Tibial artery (tissue), 4 donors: ENCODE results near the gene CRABP2.

Experiments
- DNase-seq, 2 donors: peaks; one replicate each; pipeline ENCODE4 v3.0.0-alpha.2; 2019
- H3K27ac ChIP-seq, 2 donors: fragments of 200-600 bp; sonication (generic) in 1 of 2; 1 replicate in 1 of 2; 2 replicates in 1 of 2; pipeline ENCODE4 v1.5.1; 2018 to 2019; ENCODE audit warnings: mild to moderate bottlenecking in 1 of 2
- H3K27me3 ChIP-seq, 2 donors: fragments of 200-600 bp; sonication (generic) in 1 of 2; one replicate each; pipeline versions ENCODE4 v1.5.1 to v1.6.0; 2016 to 2019
- H3K36me3 ChIP-seq, 3 donors: fragments of 200-600 bp; sonication (generic) in 2 of 3; one replicate each; pipeline ENCODE4 v1.5.1; 2016 to 2019; ENCODE audit warnings: mild to moderate bottlenecking in 2 of 3
- H3K4me1 ChIP-seq, 4 donors: fragments of 200-600 bp; sonication (generic) in 2 of 4; 1 replicate in 3 of 4; 2 replicates in 1 of 4; pipeline ENCODE4 v1.5.1; 2016 to 2019
- H3K4me3 ChIP-seq, 2 donors: fragments of 200-600 bp; sonication (generic) in 1 of 2; 1 replicate in 1 of 2; 2 replicates in 1 of 2; pipeline ENCODE4 v1.5.1; 2018 to 2019; ENCODE audit warnings: mild to moderate bottlenecking in 2 of 2
- H3K9me3 ChIP-seq, 3 donors: fragments of 200-600 bp; sonication (generic) in 1 of 3; one replicate each; pipeline ENCODE4 v1.5.1; 2016 to 2019
- intact Hi-C: fragments of 100-400 bp; cut with DNase I; formaldehyde crosslinking; loops from one replicate; pipeline ENCODE4 v1.15.0; 2023; ENCODE audit warnings: low total_unique reads
- TF ChIP-seq, protein P1 (sequence below), 2 experiments: fragments of 200-600 bp in 1 of 2; fragments of 450-650 bp in 1 of 2; IDR thresholded peaks; one replicate each; pipeline ENCODE4 v1.5.1; 2017 to 2019; ENCODE audit warnings: antibody characterized with exemption in 2 of 2, mild to moderate bottlenecking in 1 of 2, moderate library complexity in 1 of 2

The CRABP2 gene

DNA sequence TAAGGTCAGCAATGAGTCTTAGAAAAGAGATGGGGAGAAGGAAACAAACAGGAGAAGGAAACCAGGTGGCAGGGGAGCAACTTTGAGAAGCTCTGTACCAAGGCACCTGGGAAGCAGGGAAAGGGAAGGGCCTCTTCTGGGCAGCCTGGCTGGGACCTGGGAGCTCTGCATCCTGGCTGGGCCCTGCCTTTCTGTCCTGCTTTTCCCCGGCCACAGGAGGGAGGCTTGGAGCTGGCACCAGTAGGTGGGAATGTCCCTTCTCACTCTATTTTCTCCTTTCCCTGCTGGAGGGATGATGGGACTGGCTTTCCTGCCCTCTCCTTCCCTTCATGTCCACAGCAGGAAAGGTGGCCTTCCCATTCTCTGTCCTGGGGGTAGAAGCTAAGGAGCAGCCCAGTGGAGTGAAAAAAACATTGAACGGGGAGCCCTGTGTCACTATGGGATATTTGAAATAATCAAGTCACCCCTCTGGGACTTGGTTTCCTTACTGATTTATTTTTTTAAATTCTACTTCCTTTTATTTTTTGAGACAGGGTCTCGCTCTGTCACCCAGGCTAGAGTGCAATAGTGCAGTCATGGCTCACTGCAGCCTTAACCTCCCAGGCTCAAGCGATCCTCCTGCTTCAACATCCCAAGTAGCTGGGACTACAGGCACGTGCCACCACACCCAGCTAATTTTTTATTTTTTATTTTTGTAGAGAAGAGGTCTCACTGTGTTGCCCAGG, 23.1 kb downstream of the CRABP2 start:
- H3K4me1 ChIP-seq, result peaks cover 0 to 12% (median 6%) of the 10 kb centered on the region in 4 donors
- TF ChIP-seq, protein P1, sequence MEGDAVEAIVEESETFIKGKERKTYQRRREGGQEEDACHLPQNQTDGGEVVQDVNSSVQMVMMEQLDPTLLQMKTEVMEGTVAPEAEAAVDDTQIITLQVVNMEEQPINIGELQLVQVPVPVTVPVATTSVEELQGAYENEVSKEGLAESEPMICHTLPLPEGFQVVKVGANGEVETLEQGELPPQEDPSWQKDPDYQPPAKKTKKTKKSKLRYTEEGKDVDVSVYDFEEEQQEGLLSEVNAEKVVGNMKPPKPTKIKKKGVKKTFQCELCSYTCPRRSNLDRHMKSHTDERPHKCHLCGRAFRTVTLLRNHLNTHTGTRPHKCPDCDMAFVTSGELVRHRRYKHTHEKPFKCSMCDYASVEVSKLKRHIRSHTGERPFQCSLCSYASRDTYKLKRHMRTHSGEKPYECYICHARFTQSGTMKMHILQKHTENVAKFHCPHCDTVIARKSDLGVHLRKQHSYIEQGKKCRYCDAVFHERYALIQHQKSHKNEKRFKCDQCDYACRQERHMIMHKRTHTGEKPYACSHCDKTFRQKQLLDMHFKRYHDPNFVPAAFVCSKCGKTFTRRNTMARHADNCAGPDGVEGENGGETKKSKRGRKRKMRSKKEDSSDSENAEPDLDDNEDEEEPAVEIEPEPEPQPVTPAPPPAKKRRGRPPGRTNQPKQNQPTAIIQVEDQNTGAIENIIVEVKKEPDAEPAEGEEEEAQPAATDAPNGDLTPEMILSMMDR (IDR thresholded peaks at IDR 0.05), result no peak
- H3K27me3 ChIP-seq, result peaks cover 0 to 79% of the 10 kb centered on the region in 2 donors
- H3K4me3 ChIP-seq, result no peak overlapping the region
- intact Hi-C loops, result no loop called here
- no peak overlapping the region for H3K27ac ChIP-seq
- H3K9me3 ChIP-seq, result no peaks in the 10 kb centered on the region
- no peaks in the 10 kb centered on the region for H3K36me3 ChIP-seq
- no peak for DNase-seq

DNA sequence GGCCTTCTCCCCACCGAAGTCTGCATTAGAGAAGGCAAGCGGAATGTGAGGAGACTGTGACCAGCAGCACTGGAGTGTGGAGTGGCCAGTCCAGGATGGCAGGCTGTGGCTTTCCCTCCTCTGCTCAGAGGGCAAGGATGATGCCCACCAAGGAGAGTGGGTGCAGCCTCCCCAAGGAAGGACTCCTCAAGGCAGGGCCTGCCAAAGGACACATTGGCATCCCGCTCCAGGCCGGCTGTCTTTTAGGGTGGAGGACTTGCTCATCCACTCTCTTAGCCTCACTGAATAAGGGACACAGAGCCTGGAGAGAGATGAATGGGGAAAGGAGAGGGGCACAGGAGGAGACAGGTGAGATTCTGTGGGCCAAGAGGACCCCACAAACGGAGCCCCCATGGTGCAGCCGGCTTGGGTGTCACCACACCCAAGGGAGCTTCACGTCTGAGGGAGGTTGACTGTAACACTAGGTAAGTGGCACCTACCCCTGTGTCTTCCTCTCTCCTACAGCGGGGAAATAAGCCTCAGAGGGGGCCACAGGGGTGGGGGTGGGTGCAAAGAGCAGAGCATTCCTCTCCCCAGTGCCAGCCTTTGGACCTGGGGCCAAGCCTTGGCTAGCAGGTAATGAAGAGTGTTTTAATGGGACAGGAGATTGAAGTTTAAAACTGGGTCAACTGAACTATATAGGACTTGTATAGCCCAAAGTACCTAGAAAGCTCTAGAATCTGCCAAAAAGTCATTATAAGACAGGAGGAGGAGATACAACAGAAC, 24.0 kb downstream of the CRABP2 start:
- Histone ChIP-seq H3K27me3 (peaks cover 0 to 85% of the 10 kb centered on the region in 2 donors), H3K36me3 (no peaks in the 10 kb centered on the region), H3K9me3 (no peaks in the 10 kb centered on the region), H3K27ac (no peak overlapping the region), H3K4me1 (peaks cover 0 to 21% (median 15%) of the 10 kb centered on the region in 4 donors), H3K4me3 (no peak overlapping the region)
- DNase-seq, result no peak
- intact Hi-C loops, result loop anchor here (2.0 kb wide), 1 partner anchor 23 kb away; no protein-coding TSS in a partner anchor
- TF ChIP-seq, protein P1 (IDR thresholded peaks at IDR 0.05), result no peak

DNA sequence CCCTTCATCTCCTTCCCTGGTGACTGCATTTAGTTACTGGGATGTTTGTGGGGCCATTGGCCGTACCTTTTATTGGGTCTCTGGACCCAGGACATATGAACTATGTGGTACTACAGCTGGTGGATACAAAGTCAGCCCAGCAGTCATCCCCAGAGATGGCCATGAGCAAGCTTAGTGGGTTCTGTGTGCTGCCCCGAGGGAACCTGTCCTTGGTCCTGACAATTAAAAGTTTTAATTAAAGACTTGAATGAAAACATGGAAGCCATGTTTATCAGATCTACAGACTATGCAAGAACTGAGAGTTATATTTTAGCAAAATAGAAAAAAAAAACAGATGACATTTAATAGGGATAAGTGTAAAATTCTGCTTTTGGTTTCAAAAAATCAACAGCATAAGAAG, 25.3 kb downstream of the CRABP2 start:
- peaks cover 0 to 73% of the 10 kb centered on the region in 2 donors for H3K27me3 ChIP-seq
- H3K4me3 ChIP-seq, result no peak overlapping the region
- no peak overlapping the region for H3K27ac ChIP-seq
- H3K9me3 ChIP-seq, result no peaks in the 10 kb centered on the region
- H3K4me1 ChIP-seq, result peaks cover 0 to 34% (median 26%) of the 10 kb centered on the region in 4 donors
- H3K36me3 ChIP-seq, result no peaks in the 10 kb centered on the region
- DNase-seq, result no peak
- TF ChIP-seq, protein P1 (IDR thresholded peaks at IDR 0.05), result no peak
- intact Hi-C loops, result loop anchor here (2.0 kb wide), 1 partner anchor 21 kb away; no protein-coding TSS in a partner anchor

DNA sequence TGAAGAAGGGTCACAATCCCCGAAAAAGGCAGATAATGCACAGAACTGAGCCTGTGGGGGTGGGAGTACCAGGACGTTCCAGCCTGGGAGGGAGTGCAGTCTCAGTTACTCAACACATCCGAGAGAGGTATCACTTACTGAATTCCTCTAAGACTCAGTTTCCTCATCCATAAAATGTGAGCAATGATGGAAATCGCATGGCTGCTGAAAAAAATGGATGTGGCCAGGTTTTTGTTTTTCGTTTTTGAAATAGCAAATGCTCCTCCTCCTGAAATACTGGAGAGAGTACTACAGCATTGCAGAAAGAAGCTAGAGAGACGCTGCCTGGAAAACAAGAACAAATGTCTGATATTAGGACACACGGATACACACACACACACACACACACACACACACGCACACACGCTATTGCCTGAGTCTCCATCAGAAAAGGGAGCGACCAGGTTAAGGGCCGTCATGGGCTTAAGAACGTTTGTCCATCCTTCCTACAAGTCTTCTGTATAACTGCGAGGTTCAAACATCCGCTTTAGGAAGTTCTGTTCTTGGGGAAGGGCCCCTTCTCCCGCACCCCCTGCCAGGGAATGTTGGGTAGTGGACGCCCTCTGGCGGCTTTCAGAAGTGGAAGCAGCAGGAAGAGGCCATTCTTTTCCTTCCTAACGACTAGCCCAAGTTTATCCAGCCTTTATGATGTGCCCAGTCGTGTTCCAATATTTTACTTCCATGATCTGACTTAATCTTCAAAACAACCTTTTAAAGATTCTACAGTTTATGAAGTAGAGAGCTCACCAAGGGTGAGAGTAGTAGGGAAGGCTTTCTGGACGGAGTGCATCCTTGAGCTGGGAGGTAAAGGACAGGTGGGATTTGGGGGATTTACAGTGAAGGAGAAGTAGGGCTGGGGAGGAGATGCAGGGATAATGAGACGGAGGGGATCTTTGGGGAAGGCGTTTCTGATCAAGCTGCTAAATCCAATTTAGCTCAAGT, 27.5 kb downstream of the CRABP2 start:
- H3K4me3 ChIP-seq, result peak overlapping the region; percentile 48 to 57
- intact Hi-C loops, result no loop called here
- H3K9me3 ChIP-seq, result no peaks in the 10 kb centered on the region
- peaks cover 0 to 41% (median 29%) of the 10 kb centered on the region in 4 donors for H3K4me1 ChIP-seq
- DNase-seq, result peak; percentile 58 to 84
- TF ChIP-seq, protein P1 (IDR thresholded peaks at IDR 0.05), result peak; percentile 86 to 95
- peaks cover 0 to 4% (median 0%) of the 10 kb centered on the region in 3 donors for H3K36me3 ChIP-seq
- H3K27me3 ChIP-seq, result peaks cover 0 to 55% of the 10 kb centered on the region in 2 donors
- peak overlapping the region; percentile 57 to 62 for H3K27ac ChIP-seq
